OCI-LY3 (cell line): ENCODE data around the gene ELOA2.
"Not testable (repeated sequence)": the region's sequence is repeated elsewhere in the genome, so short reads cannot be mapped to it uniquely, and the experiment has no call there.

Experiments used
- H2AFZ ChIP-seq: fragments of 200-600, 300-600 bp; shearing (Covaris generic); 2 replicates; pipeline ENCODE4 v1.6.0; 2014; ENCODE audit warnings: antibody characterized with exemption, low read depth, low read length
- H3K27ac ChIP-seq: fragments of 200-600, 300-600 bp; sonication (generic); 2 replicates; pipeline ENCODE4 v1.5.1; 2014; ENCODE audit warnings: mild to moderate bottlenecking, low read length, moderate library complexity, mixed read lengths
- H3K27me3 ChIP-seq: fragments of 200-600, 300-600 bp; sonication (generic); 2 replicates; pipeline ENCODE4 v1.6.1; 2014; ENCODE audit warnings: low read depth, low read length, mixed read lengths
- H3K36me3 ChIP-seq: fragments of 200-600, 300-600 bp; sonication (generic); replicated peaks from 2 replicates; pipeline ENCODE3; 2014; ENCODE audit warnings: low read depth, low read length, mixed read lengths
- H3K4me1 ChIP-seq: fragments of 300-600, 200-600 bp; sonication (generic); 2 replicates; pipeline ENCODE4 v1.6.1; 2014; ENCODE audit warnings: low read length, mixed read lengths
- H3K4me2 ChIP-seq: fragments of 200-600, 300-600 bp; sonication (generic); 2 replicates; pipeline ENCODE4 v1.6.1; 2014; ENCODE audit warnings: low read length, mixed read lengths
- H3K4me3 ChIP-seq: fragments of 300-600, 200-600 bp; sonication (generic); 2 replicates; pipeline ENCODE4 v1.5.1; 2014; ENCODE audit warnings: antibody characterized with exemption, mild to moderate bottlenecking, low read length, moderate library complexity
- H3K79me2 ChIP-seq: fragments of 300-600, 200-600 bp; shearing (Covaris generic); 2 replicates; pipeline ENCODE4 v1.6.1; 2014; ENCODE audit warnings: mild to moderate bottlenecking, low read length, mixed read lengths
- H3K9ac ChIP-seq: fragments of 300-600, 200-600 bp; shearing (Covaris generic); 2 replicates; pipeline ENCODE4 v1.6.0; 2014; ENCODE audit warnings: mild to moderate bottlenecking, low read length, moderate library complexity
- H3K9me3 ChIP-seq: fragments of 200-600, 300-600 bp; shearing (Covaris generic); 2 replicates; pipeline ENCODE4 v1.6.1; 2014; ENCODE audit warnings: low read length, mixed read lengths; ENCODE audit not compliant: insufficient read depth
- H4K20me1 ChIP-seq: fragments of 200-600, 300-600 bp; sonication (generic); 2 replicates; pipeline ENCODE4 v1.6.1; 2016; ENCODE audit warnings: low read length, mixed read lengths; ENCODE audit not compliant: insufficient read depth
- CTCF ChIP-seq: fragments of 200-600, 300-600 bp; sonication (generic); IDR thresholded peaks from 2 replicates; pipeline ENCODE4 v1.5.1; 2014; ENCODE audit warnings: antibody characterized with exemption, low read length, low read depth
- EZH2phosphoT487 ChIP-seq: fragments of 200-600 bp; shearing (Covaris generic); IDR thresholded peaks from 2 replicates; pipeline ENCODE4 v1.6.1; 2018; ENCODE audit warnings: antibody characterized with exemption, mixed run types, low read depth

The ELOA2 gene

GRCh38 chr18:47036298-47036874, 965 bp upstream of the ELOA2 start:
- H3K9ac ChIP-seq, result no peak overlapping the region
- no peaks in the 10 kb centered on the region for H3K36me3 ChIP-seq
- H3K27me3 ChIP-seq, result no peaks in the 10 kb centered on the region
- H3K4me1 ChIP-seq, result peaks cover 19% of the 10 kb centered on the region
- TF ChIP-seq EZH2phosphoT487, result no peak
- TF ChIP-seq CTCF, result peak; percentile 99
- no peaks in the 10 kb centered on the region for H3K79me2 ChIP-seq
- no peak overlapping the region for H3K4me3 ChIP-seq
- H3K9me3 ChIP-seq, result no peaks in the 10 kb centered on the region
- H3K4me2 ChIP-seq, result peak overlapping the region; percentile 9
- 0 out of 2 replicates have a peak overlapping the region, but pooled peaks have one; percentile 4 for H2AFZ ChIP-seq
- no peaks in the 10 kb centered on the region for H4K20me1 ChIP-seq
- no peak overlapping the region for H3K27ac ChIP-seq

GRCh38 chr18:47034591-47034990, 830 bp downstream of the ELOA2 start:
- H3K27me3 ChIP-seq, result not testable (repeated sequence)

GRCh38 chr18:47032945-47033344, 2.5 kb downstream of the ELOA2 start:
- no peaks in the 10 kb centered on the region for H3K27me3 ChIP-seq

More at GRCh38 chr18:47034591-47034990, 830 bp downstream of the ELOA2 start:
- not testable (repeated sequence) for H3K36me3 ChIP-seq, H3K4me3 ChIP-seq, H3K27ac ChIP-seq, H3K9me3 ChIP-seq, H3K4me2 ChIP-seq, H3K79me2 ChIP-seq, H2AFZ ChIP-seq, H4K20me1 ChIP-seq, H3K9ac ChIP-seq
- peaks cover 19% of the 10 kb centered on the region for H3K4me1 ChIP-seq

GRCh38 chr18:47030887-47031286, 4.5 kb downstream of the ELOA2 start:
- not testable (repeated sequence) for H3K27ac ChIP-seq, H3K9me3 ChIP-seq, H3K79me2 ChIP-seq, H3K27me3 ChIP-seq, H3K4me3 ChIP-seq, H3K9ac ChIP-seq, H3K4me2 ChIP-seq, H3K4me1 ChIP-seq, H2AFZ ChIP-seq, H3K36me3 ChIP-seq, H4K20me1 ChIP-seq

More at GRCh38 chr18:47032945-47033344, 2.5 kb downstream of the ELOA2 start:
- no peak overlapping the region for H2AFZ ChIP-seq
- no peak overlapping the region for H3K4me3 ChIP-seq
- no peak overlapping the region for H3K4me2 ChIP-seq
- no peak for TF ChIP-seq CTCF
- TF ChIP-seq EZH2phosphoT487, result no peak
- H3K27ac ChIP-seq, result no peak overlapping the region
- H3K9ac ChIP-seq, result no peak overlapping the region
- H3K9me3 ChIP-seq, result no peaks in the 10 kb centered on the region
- H4K20me1 ChIP-seq, result no peaks in the 10 kb centered on the region
- H3K4me1 ChIP-seq, result peaks cover 19% of the 10 kb centered on the region
- H3K79me2 ChIP-seq, result no peaks in the 10 kb centered on the region
- no peaks in the 10 kb centered on the region for H3K36me3 ChIP-seq

- H3K4me2 ChIP-seq, H3K4me3 ChIP-seq, H3K9me3 ChIP-seq, H3K36me3 ChIP-seq, H3K9ac ChIP-seq, H4K20me1 ChIP-seq, H3K4me1 ChIP-seq, H2AFZ ChIP-seq, H3K79me2 ChIP-seq, H3K27me3 ChIP-seq, H3K27ac ChIP-seq: not testable (repeated sequence)
Observed at GRCh38 chr18:47029684-47030353, 5.6 kb downstream of the ELOA2 start.

- not testable (repeated sequence) for H2AFZ ChIP-seq, H3K27ac ChIP-seq, H3K4me1 ChIP-seq, H3K36me3 ChIP-seq, H3K9me3 ChIP-seq, H3K79me2 ChIP-seq, H3K9ac ChIP-seq, H3K4me3 ChIP-seq, H3K27me3 ChIP-seq, H3K4me2 ChIP-seq, H4K20me1 ChIP-seq
Observed at GRCh38 chr18:47028738-47029137, 6.7 kb downstream of the ELOA2 start.

- H3K4me3 ChIP-seq, H3K27ac ChIP-seq, H2AFZ ChIP-seq, H3K9ac ChIP-seq, H3K4me1 ChIP-seq, H3K9me3 ChIP-seq, H3K27me3 ChIP-seq, H3K4me2 ChIP-seq, H3K79me2 ChIP-seq, H4K20me1 ChIP-seq, H3K36me3 ChIP-seq: not testable (repeated sequence)
Observed at GRCh38 chr18:47025557-47026174, 9.8 kb downstream of the ELOA2 start.
